ENCODE results near the gene SEC23B. TPM values are rescaled to one million over a fixed set of nuclear protein-coding genes. Genes with fewer than 3 reads are reported as not detected.
"Not testable (repeated sequence)": the region's sequence is repeated elsewhere in the genome, so short reads cannot be mapped to it uniquely, and the experiment has no call there.

Gene SEC23B
- total RNA-seq, 2 experiments from 2014 or later: 42.6 to 51.6 TPM

DNA sequence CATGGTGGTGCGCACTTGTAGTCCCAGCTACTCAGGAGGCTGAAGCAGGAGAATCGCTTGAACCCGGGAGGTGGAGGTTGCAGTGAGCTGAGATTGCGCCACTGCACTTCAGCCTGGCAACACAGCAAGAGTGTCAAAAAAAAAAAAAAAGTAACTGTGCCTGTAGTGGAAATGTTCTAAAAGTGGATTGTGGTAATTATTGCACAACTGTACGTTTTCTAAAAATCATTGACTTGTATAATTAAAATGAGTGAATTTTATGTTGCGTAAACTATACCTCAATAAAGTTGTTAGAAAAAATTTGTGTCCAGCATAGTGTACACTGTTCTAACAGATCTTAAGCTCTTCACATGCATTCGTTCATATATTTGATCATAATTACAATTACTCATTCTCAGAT, 5.5 kb downstream of the SEC23B start:
- H3K36me3 ChIP-seq (ENCODE audit: insufficient read depth, low read length): peaks cover 68% of the 10 kb centered on the region
- H2AFZ ChIP-seq (ENCODE audit: low read length): no peak overlapping the region
- no peaks in the 10 kb centered on the region for H4K20me1 ChIP-seq (ENCODE audit: insufficient read depth, low read length)
- no peaks in the 10 kb centered on the region for H3K9me2 ChIP-seq (ENCODE audit: insufficient read depth, low read length)
- no peak for DNase-seq (ENCODE audit: low spot score)
- peaks cover 6% of the 10 kb centered on the region for H3K4me1 ChIP-seq (ENCODE audit: insufficient read depth, low read length, poor library complexity, severe bottlenecking)
- H3K4me2 ChIP-seq (ENCODE audit: low read length): no peak overlapping the region
- ChIA-PET POLR2A (interaction anchor here (0.6 to 1.6 kb wide), 5 partner anchors 16 to 1856 kb away, joined by 3 to 5 read pairs (median 3); partner anchors contain the start of gene RBBP9), CTCF (ENCODE audit: unreplicated experiment) (no interaction called here)
- no peak for TF ChIP-seq EZH2phosphoT487 (IDR thresholded peaks at IDR 0.05; ENCODE audit: borderline replicate concordance, low read depth, low read length)
- TF ChIP-seq, protein P1, sequence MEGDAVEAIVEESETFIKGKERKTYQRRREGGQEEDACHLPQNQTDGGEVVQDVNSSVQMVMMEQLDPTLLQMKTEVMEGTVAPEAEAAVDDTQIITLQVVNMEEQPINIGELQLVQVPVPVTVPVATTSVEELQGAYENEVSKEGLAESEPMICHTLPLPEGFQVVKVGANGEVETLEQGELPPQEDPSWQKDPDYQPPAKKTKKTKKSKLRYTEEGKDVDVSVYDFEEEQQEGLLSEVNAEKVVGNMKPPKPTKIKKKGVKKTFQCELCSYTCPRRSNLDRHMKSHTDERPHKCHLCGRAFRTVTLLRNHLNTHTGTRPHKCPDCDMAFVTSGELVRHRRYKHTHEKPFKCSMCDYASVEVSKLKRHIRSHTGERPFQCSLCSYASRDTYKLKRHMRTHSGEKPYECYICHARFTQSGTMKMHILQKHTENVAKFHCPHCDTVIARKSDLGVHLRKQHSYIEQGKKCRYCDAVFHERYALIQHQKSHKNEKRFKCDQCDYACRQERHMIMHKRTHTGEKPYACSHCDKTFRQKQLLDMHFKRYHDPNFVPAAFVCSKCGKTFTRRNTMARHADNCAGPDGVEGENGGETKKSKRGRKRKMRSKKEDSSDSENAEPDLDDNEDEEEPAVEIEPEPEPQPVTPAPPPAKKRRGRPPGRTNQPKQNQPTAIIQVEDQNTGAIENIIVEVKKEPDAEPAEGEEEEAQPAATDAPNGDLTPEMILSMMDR (conservative IDR thresholded peaks at IDR 0.05; ENCODE audit: low read length): no peak
- H3K79me2 ChIP-seq (ENCODE audit: insufficient read depth, low read depth, low read length): peaks cover 12% of the 10 kb centered on the region; the same call in 1 of the 2 replicates
- H3K9me3 ChIP-seq (ENCODE audit: low read length): no peaks in the 10 kb centered on the region
- no peak overlapping the region for H3K27ac ChIP-seq (ENCODE audit: low read depth, low read length, poor library complexity, severe bottlenecking)
- intact Hi-C loops (cut with micrococcal nuclease; ENCODE audit: unreplicated experiment): no loop called here
- H3K4me3 ChIP-seq (ENCODE audit: low read depth, low read length, poor library complexity, severe bottlenecking): no peak overlapping the region
- no TSS peak for BruUV-seq (replicated peaks)

GRCh38 chr20:18514127-18514526, 6.4 kb downstream of the SEC23B start:
- H2AFZ ChIP-seq (ENCODE audit: low read length): no peak overlapping the region
- TF ChIP-seq, protein P1 (conservative IDR thresholded peaks at IDR 0.05; ENCODE audit: low read length): no peak
- no peak for TF ChIP-seq EZH2phosphoT487 (IDR thresholded peaks at IDR 0.05; ENCODE audit: borderline replicate concordance, low read depth, low read length)
- CTCF ChIA-PET (ENCODE audit: unreplicated experiment): no interaction called here
- H3K27ac ChIP-seq (ENCODE audit: low read depth, low read length, poor library complexity, severe bottlenecking): no peak overlapping the region
- DNase-seq (ENCODE audit: low spot score): no peak
- peaks cover 3% of the 10 kb centered on the region; the same call in 1 of the 2 replicates for H3K79me2 ChIP-seq (ENCODE audit: insufficient read depth, low read depth, low read length)
- H3K4me1 ChIP-seq (ENCODE audit: insufficient read depth, low read length, poor library complexity, severe bottlenecking): peaks cover 1% of the 10 kb centered on the region
- BruUV-seq (replicated peaks): no TSS peak
- no peaks in the 10 kb centered on the region for H4K20me1 ChIP-seq (ENCODE audit: insufficient read depth, low read length)
- H3K4me2 ChIP-seq (ENCODE audit: low read length): no peak overlapping the region
- no peaks in the 10 kb centered on the region for H3K9me2 ChIP-seq (ENCODE audit: insufficient read depth, low read length)
- H3K4me3 ChIP-seq (ENCODE audit: low read depth, low read length, poor library complexity, severe bottlenecking): no peak overlapping the region
- POLR2A ChIA-PET: no interaction called here
- intact Hi-C loops (cut with micrococcal nuclease; ENCODE audit: unreplicated experiment): no loop called here
- no peaks in the 10 kb centered on the region for H3K9me3 ChIP-seq (ENCODE audit: low read length)
- peaks cover 68% of the 10 kb centered on the region for H3K36me3 ChIP-seq (ENCODE audit: insufficient read depth, low read length)

GRCh38 chr20:18515973-18516372, 8.2 kb downstream of the SEC23B start:
- POLR2A ChIA-PET: interaction anchor here (0.6 to 1.2 kb wide), 3 partner anchors 18 to 1083 kb away, joined by 3 to 4 read pairs (median 3); no protein-coding TSS in a partner anchor
- H3K4me3 ChIP-seq (ENCODE audit: low read depth, low read length, poor library complexity, severe bottlenecking): no peak overlapping the region
- no peaks in the 10 kb centered on the region for H3K79me2 ChIP-seq (ENCODE audit: insufficient read depth, low read depth, low read length)
- no peaks in the 10 kb centered on the region for H3K9me3 ChIP-seq (ENCODE audit: low read length)
- no peaks in the 10 kb centered on the region for H3K4me1 ChIP-seq (ENCODE audit: insufficient read depth, low read length, poor library complexity, severe bottlenecking)
- TSS peak; percentile 22 for BruUV-seq (replicated peaks)
- CTCF ChIA-PET (ENCODE audit: unreplicated experiment): no interaction called here
- no peak overlapping the region for H3K27ac ChIP-seq (ENCODE audit: low read depth, low read length, poor library complexity, severe bottlenecking)
- no peak for DNase-seq (ENCODE audit: low spot score)
- TF ChIP-seq EZH2phosphoT487 (IDR thresholded peaks at IDR 0.05; ENCODE audit: borderline replicate concordance, low read depth, low read length): no peak
- TF ChIP-seq, protein P1 (conservative IDR thresholded peaks at IDR 0.05; ENCODE audit: low read length): no peak
- H3K9me2 ChIP-seq (ENCODE audit: insufficient read depth, low read length): no peaks in the 10 kb centered on the region
- intact Hi-C loops (cut with micrococcal nuclease; ENCODE audit: unreplicated experiment): no loop called here
- H3K4me2 ChIP-seq (ENCODE audit: low read length): no peak overlapping the region
- peaks cover 56% of the 10 kb centered on the region for H3K36me3 ChIP-seq (ENCODE audit: insufficient read depth, low read length)
- no peak overlapping the region for H2AFZ ChIP-seq (ENCODE audit: low read length)
- H4K20me1 ChIP-seq (ENCODE audit: insufficient read depth, low read length): no peaks in the 10 kb centered on the region

DNA sequence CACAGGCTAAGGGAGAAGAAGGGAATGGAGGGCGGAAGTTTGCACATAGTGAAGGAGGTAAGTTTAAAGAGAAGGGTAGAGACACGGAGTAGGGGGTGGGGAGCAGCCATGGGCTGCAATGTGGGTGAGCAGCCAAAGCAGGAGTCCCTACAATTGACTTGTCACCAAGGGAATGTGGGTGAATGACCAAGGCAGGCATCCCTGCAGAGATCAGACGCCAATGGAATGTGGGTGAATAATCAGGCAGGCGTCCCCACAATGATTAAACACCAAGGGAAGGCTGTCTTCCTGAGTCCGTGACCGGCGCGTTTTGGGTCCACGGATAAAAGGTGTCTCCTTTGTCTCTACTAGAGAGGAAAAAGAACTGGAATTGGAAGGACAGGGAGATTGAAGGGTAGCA, 14.3 kb downstream of the SEC23B start:
- H3K79me2 ChIP-seq (ENCODE audit: insufficient read depth, low read depth, low read length); BruUV-seq (replicated peaks); CTCF ChIA-PET (ENCODE audit: unreplicated experiment); H3K9me3 ChIP-seq (ENCODE audit: low read length); DNase-seq (ENCODE audit: low spot score); H3K9me2 ChIP-seq (ENCODE audit: insufficient read depth, low read length); H4K20me1 ChIP-seq (ENCODE audit: insufficient read depth, low read length); H3K4me1 ChIP-seq (ENCODE audit: insufficient read depth, low read length, poor library complexity, severe bottlenecking); H3K4me2 ChIP-seq (ENCODE audit: low read length); POLR2A ChIA-PET; H2AFZ ChIP-seq (ENCODE audit: low read length); H3K4me3 ChIP-seq (ENCODE audit: low read depth, low read length, poor library complexity, severe bottlenecking); H3K27ac ChIP-seq (ENCODE audit: low read depth, low read length, poor library complexity, severe bottlenecking); intact Hi-C loops (cut with micrococcal nuclease; ENCODE audit: unreplicated experiment): not testable (repeated sequence)
- peaks cover 36% of the 10 kb centered on the region for H3K36me3 ChIP-seq (ENCODE audit: insufficient read depth, low read length)
